Neural cell (in vitro differentiated cells): ENCODE results near the gene UBA1. TPM values are rescaled to one million over a fixed set of nuclear protein-coding genes. Genes with fewer than 3 reads are reported as not detected.

Experiments
- H2AFZ ChIP-seq: fragments of 200-600, 300-800 bp; sonication (generic), shearing (Covaris generic); 2 replicates; pipeline ENCODE4 v1.6.0; 2014; ENCODE audit warnings: low read depth, mild to moderate bottlenecking, antibody characterized with exemption, low read length, moderate library complexity
- H3F3A ChIP-seq: fragments of 200-600 bp; shearing (Covaris generic); 2 replicates; pipeline ENCODE4 v1.6.1; 2016; ENCODE audit warnings: mild to moderate bottlenecking, moderate library complexity, mixed read lengths, antibody characterized with exemption, low read length; ENCODE audit not compliant: insufficient read depth, poor library complexity, severe bottlenecking
- H3K27ac ChIP-seq: fragments of 200-600, 300-800 bp; sonication (generic), shearing (Covaris generic); 2 replicates; pipeline ENCODE4 v1.5.1; 2014; ENCODE audit warnings: mild to moderate bottlenecking, low read length, moderate library complexity
- H3K27me3 ChIP-seq: fragments of 300-800, 200-600 bp; sonication (generic), shearing (Covaris generic); 2 replicates; pipeline ENCODE4 v1.6.0; 2014; ENCODE audit warnings: mild to moderate bottlenecking, low read depth, low read length, moderate library complexity; ENCODE audit not compliant: insufficient read depth
- H3K36me3 ChIP-seq: fragments of 300-800, 200-600 bp; sonication (generic), shearing (Covaris generic); 2 replicates; pipeline ENCODE4 v1.5.1; 2014; ENCODE audit warnings: mild to moderate bottlenecking, antibody characterized with exemption, low read length, moderate library complexity; ENCODE audit not compliant: insufficient read depth
- H3K4me2 ChIP-seq: fragments of 300-800, 200-600 bp; sonication (generic), shearing (Covaris generic); 2 replicates; pipeline ENCODE4 v1.6.0; 2014; ENCODE audit warnings: mild to moderate bottlenecking, low read length
- H3K4me3 ChIP-seq: fragments of 300-800, 200-600 bp; sonication (generic), shearing (Covaris generic); 2 replicates; pipeline ENCODE4 v1.5.1; 2014; ENCODE audit warnings: mild to moderate bottlenecking, low read length, moderate library complexity
- H3K79me2 ChIP-seq: fragments of 200-600 bp; shearing (Covaris generic); replicated peaks from 2 replicates; pipeline ENCODE4 v1.6.0; 2014; ENCODE audit warnings: mild to moderate bottlenecking, low read length, moderate library complexity; ENCODE audit not compliant: insufficient read depth
- H3K9ac ChIP-seq: fragments of 300-800, 200-600 bp; sonication (generic), shearing (Covaris generic); 2 replicates; pipeline ENCODE4 v1.6.1; 2016; ENCODE audit warnings: mild to moderate bottlenecking, low read length, mixed read lengths
- H3K9me2 ChIP-seq: fragments of 200-600 bp; shearing (Covaris generic); 2 replicates; pipeline ENCODE4 v1.6.1; 2016; ENCODE audit warnings: mild to moderate bottlenecking, low read length, mixed read lengths; ENCODE audit not compliant: insufficient read depth
- H3K9me3 ChIP-seq: fragments of 200-600, 300-800 bp; sonication (generic), shearing (Covaris generic); 2 replicates; pipeline ENCODE4 v1.6.1; 2016; ENCODE audit warnings: mild to moderate bottlenecking, mixed run types, low read length, moderate library complexity, mixed read lengths
- H4K20me1 ChIP-seq: fragments of 200-600 bp; shearing (Covaris generic); 2 replicates; pipeline ENCODE4 v1.6.1; 2016; ENCODE audit warnings: mild to moderate bottlenecking, mixed run types; ENCODE audit not compliant: insufficient read depth
- EP300 ChIP-seq: fragments of 450-650 bp; conservative IDR thresholded peaks from 2 replicates; pipeline ENCODE4 v1.6.1; 2014; ENCODE audit warnings: antibody characterized with exemption, mild to moderate bottlenecking, moderate library complexity; ENCODE audit not compliant: poor library complexity, severe bottlenecking
- EZH2 ChIP-seq: fragments of 200-600, 300-800 bp; shearing (Covaris generic), sonication (generic); IDR thresholded peaks from 2 replicates; pipeline ENCODE4 v1.6.1; 2014; ENCODE audit warnings: antibody characterized with exemption, low read length, borderline replicate concordance, mild to moderate bottlenecking; ENCODE audit not compliant: insufficient read depth, poor library complexity, severe bottlenecking
- MXI1 ChIP-seq: fragments of 450-650 bp; conservative IDR thresholded peaks from 2 replicates; pipeline ENCODE4 v1.6.1; 2014; ENCODE audit warnings: antibody characterized with exemption, mild to moderate bottlenecking; ENCODE audit not compliant: poor library complexity, severe bottlenecking
- POLR2AphosphoS5 ChIP-seq: IDR thresholded peaks from 2 replicates; pipeline ENCODE4 v1.6.1; 2012
- RAD21 ChIP-seq: fragments of 450-650 bp; conservative IDR thresholded peaks from 2 replicates; pipeline ENCODE4 v1.6.1; 2014; ENCODE audit warnings: antibody characterized with exemption, mild to moderate bottlenecking, moderate library complexity
- SMC3 ChIP-seq: fragments of 450-650 bp; conservative IDR thresholded peaks from 2 replicates; pipeline ENCODE4 v1.6.1; 2014; ENCODE audit warnings: antibody characterized with exemption, mild to moderate bottlenecking, moderate library complexity; ENCODE audit not compliant: poor library complexity
- TAF1 ChIP-seq: IDR thresholded peaks from 2 replicates; pipeline ENCODE4 v1.6.1; 2012; ENCODE audit warnings: low read depth
- polyA plus RNA-seq: library from polyadenylated mRNA; depleted of rRNA; stranded (reverse); fragments of >200 nt; gene quantifications from 2 replicates; pipeline ENCODE4 v1.2.3, GENCODE V29; 2014
- TF ChIP-seq, protein P1 (sequence below): IDR thresholded peaks from 2 replicates; pipeline ENCODE4 v1.6.1; 2012; ENCODE audit warnings: borderline replicate concordance
- TF ChIP-seq, protein P2 (sequence below): fragments of 450-650 bp; IDR thresholded peaks from 2 replicates; pipeline ENCODE4 v1.5.1; 2014; ENCODE audit warnings: antibody characterized with exemption, mild to moderate bottlenecking, moderate library complexity; ENCODE audit not compliant: poor library complexity, severe bottlenecking

UBA1 gene
- polyA plus RNA-seq, 1 donor from 2014 or later = 132 TPM

DNA sequence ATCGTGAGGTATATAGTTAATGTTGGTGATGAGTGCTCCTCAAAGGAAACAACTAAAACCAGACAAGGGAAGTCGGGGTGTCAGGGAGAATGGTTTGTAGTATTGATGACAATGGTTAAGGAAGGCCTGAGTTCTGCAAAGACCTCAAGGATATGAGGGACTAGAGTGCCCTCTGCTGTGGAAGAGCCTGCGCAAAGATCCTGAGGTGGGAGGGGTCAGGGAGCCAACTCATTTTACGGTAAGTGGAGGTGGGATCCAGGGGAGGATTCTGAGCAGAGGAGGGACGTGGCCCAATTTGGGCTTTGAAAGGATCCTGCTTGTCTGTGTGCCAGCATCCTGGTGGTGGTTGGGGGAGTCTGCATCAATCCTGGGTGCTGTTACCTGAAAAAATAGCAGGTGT is 11.3 kb downstream of the UBA1 start:
- no peak overlapping the region for H2AFZ ChIP-seq
- H3K4me2 ChIP-seq = no peak overlapping the region
- H3K9me2 ChIP-seq = no peaks in the 10 kb centered on the region
- H3K4me3 ChIP-seq = no peak overlapping the region
- no peaks in the 10 kb centered on the region for H3K27me3 ChIP-seq
- H4K20me1 ChIP-seq = no peaks in the 10 kb centered on the region
- TF ChIP-seq TAF1 (no peak), EZH2 (no peak), MXI1 (no peak), EP300 (no peak), RAD21 (no peak), POLR2AphosphoS5 (no peak), SMC3 (no peak)
- TF ChIP-seq, protein P1, sequence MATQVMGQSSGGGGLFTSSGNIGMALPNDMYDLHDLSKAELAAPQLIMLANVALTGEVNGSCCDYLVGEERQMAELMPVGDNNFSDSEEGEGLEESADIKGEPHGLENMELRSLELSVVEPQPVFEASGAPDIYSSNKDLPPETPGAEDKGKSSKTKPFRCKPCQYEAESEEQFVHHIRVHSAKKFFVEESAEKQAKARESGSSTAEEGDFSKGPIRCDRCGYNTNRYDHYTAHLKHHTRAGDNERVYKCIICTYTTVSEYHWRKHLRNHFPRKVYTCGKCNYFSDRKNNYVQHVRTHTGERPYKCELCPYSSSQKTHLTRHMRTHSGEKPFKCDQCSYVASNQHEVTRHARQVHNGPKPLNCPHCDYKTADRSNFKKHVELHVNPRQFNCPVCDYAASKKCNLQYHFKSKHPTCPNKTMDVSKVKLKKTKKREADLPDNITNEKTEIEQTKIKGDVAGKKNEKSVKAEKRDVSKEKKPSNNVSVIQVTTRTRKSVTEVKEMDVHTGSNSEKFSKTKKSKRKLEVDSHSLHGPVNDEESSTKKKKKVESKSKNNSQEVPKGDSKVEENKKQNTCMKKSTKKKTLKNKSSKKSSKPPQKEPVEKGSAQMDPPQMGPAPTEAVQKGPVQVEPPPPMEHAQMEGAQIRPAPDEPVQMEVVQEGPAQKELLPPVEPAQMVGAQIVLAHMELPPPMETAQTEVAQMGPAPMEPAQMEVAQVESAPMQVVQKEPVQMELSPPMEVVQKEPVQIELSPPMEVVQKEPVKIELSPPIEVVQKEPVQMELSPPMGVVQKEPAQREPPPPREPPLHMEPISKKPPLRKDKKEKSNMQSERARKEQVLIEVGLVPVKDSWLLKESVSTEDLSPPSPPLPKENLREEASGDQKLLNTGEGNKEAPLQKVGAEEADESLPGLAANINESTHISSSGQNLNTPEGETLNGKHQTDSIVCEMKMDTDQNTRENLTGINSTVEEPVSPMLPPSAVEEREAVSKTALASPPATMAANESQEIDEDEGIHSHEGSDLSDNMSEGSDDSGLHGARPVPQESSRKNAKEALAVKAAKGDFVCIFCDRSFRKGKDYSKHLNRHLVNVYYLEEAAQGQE = no peak
- TF ChIP-seq, protein P2, sequence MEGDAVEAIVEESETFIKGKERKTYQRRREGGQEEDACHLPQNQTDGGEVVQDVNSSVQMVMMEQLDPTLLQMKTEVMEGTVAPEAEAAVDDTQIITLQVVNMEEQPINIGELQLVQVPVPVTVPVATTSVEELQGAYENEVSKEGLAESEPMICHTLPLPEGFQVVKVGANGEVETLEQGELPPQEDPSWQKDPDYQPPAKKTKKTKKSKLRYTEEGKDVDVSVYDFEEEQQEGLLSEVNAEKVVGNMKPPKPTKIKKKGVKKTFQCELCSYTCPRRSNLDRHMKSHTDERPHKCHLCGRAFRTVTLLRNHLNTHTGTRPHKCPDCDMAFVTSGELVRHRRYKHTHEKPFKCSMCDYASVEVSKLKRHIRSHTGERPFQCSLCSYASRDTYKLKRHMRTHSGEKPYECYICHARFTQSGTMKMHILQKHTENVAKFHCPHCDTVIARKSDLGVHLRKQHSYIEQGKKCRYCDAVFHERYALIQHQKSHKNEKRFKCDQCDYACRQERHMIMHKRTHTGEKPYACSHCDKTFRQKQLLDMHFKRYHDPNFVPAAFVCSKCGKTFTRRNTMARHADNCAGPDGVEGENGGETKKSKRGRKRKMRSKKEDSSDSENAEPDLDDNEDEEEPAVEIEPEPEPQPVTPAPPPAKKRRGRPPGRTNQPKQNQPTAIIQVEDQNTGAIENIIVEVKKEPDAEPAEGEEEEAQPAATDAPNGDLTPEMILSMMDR = no peak
- no peaks in the 10 kb centered on the region for H3K9me3 ChIP-seq
- no peaks in the 10 kb centered on the region for H3K79me2 ChIP-seq
- no peaks in the 10 kb centered on the region for H3K36me3 ChIP-seq
- no peaks in the 10 kb centered on the region for H3F3A ChIP-seq
- no peak overlapping the region for H3K27ac ChIP-seq
- no peak overlapping the region for H3K9ac ChIP-seq

DNA sequence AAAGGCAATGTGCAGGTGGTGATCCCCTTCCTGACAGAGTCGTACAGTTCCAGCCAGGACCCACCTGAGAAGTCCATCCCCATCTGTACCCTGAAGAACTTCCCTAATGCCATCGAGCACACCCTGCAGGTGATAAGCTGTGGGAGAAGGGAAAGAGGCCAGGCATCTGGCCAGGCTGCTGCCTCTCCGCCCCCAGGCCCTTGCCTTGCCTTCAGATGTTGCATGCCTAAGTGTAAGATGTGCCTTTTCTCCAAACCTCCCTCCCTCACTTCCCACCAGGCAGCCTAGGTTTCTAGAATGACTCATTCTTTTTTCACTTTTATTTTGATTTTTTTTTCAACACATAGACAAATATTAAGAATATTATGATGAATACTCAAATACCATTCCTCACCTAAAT is 12.7 kb downstream of the UBA1 start:
- Histone ChIP-seq H3K27me3 (no peaks in the 10 kb centered on the region), H2AFZ (no peak overlapping the region), H3K4me3 (no peak overlapping the region), H3K79me2 (no peaks in the 10 kb centered on the region), H3K36me3 (no peaks in the 10 kb centered on the region), H3K27ac (no peak overlapping the region), H3K9me2 (no peaks in the 10 kb centered on the region), H3K9ac (no peak overlapping the region), H3K4me2 (no peak overlapping the region), H3F3A (no peaks in the 10 kb centered on the region), H3K9me3 (no peaks in the 10 kb centered on the region), H4K20me1 (no peaks in the 10 kb centered on the region)
- TF ChIP-seq POLR2AphosphoS5 = no peak
- TF ChIP-seq, protein P2 = no peak
- TF ChIP-seq TAF1 = no peak
- no peak for TF ChIP-seq MXI1
